GM19023 (cell line): ENCODE results near the gene RIC3.
"Not testable (repeated sequence)": the region's sequence is repeated elsewhere in the genome, so short reads cannot be mapped to it uniquely, and the experiment has no call there.

Source experiments
- ATAC-seq: cut with Tn5 transposase; IDR thresholded peaks from one replicate; pipeline ENCODE4 v1.9.1; 2021; ENCODE audit warnings: mild to moderate bottlenecking, moderate library complexity; ENCODE audit not compliant: unreplicated experiment

Gene RIC3

GRCh38 chr11:8192016-8192895, 23.4 kb upstream of the RIC3 start:
- ATAC-seq: peak; percentile 67

DNA sequence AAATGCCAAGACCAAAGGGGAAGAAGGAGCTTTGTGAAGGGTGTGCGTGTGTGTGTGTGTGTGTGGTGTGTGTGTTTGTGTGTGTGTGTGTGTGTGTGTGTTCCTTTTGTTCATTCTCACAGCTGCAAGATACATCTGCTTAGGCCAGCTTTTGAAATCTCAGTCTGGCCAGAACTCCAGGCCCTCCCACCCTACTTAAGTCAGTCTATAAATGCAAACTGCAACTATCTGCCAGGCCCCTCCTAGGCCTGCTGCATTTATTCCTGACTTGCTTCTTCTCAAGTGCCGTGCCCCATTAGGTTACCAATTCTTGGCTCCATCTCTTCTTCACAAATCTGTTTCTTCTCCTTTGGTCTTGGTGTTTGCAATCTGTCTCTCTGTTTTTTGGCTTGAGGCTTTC, 21.6 kb upstream of the RIC3 start:
- ATAC-seq: no peak

- ATAC-seq: no peak
Measured at GRCh38 chr11:8186429-8186828, 17.6 kb upstream of the RIC3 start.

DNA sequence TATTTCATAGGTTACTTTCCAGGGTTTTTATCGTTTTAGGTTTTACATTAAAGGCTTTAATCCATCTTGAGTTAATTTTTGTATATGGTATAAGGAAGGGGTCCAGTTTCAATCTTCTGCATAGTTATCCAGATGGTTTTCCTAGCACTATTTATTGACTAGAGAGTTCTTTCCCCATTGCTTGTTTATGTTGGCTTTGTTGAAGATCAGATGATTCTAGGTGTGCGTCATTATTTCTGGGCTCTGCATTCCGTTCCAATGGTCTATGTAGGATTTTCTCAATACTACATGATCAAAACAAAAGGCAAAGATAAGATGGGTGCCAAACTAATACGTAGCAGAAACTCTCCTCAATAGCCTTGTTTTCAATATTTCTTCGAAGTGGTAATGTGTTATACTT, 14.3 kb upstream of the RIC3 start:
- no peak for ATAC-seq

GRCh38 chr11:8180469-8180868, 11.6 kb upstream of the RIC3 start:
- no peak for ATAC-seq

GRCh38 chr11:8178297-8178696, 9.5 kb upstream of the RIC3 start:
- ATAC-seq: no peak

DNA sequence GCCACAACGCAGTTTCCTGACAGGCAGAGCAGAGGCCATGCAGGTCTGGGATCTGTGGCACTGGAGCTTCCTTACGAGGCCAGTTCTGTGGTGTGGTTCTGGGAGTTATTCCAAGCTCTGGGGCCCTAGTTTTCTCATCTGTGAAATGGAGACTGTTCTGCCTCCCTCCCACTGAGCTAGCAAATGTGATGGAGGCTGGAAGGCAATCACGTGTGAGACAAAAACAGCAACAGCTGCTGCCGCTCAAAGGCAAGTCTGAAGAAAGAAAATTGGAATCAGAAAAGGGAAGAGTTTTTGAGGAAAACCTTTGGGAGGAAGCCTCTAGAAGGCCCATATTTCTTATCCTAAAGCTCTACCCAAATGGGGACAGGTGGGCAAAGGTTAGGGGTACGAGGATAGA, 8.3 kb upstream of the RIC3 start:
- no peak for ATAC-seq

- ATAC-seq: no peak
Measured at GRCh38 chr11:8167796-8168195, 1.0 kb downstream of the RIC3 start.

DNA sequence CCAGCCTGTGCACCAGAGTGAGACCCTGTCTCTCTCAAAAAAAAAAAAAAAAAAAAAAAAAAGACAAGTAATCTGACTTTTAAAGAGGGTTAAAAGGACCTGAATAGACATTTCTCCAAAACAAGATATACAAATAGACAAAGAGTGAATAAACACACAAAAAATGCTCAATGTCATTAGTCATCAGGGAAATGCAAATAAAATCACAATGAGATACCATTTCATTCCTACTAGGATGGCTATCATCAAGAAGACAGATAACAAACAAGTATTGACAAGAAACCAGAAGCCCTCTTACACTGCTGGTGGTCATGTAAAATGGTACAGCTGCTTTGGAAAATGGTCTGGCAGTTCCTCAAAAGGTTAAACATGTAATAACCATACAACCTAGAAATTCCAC, 4.1 kb downstream of the RIC3 start:
- no peak for ATAC-seq

GRCh38 chr11:8161627-8162304, 7.1 kb downstream of the RIC3 start:
- ATAC-seq: not testable (repeated sequence)

GRCh38 chr11:8156877-8157276, 11.9 kb downstream of the RIC3 start:
- no peak for ATAC-seq

- no peak for ATAC-seq
Measured at GRCh38 chr11:8149726-8150125, 19.1 kb downstream of the RIC3 start.

- ATAC-seq: no peak
Measured at GRCh38 chr11:8138526-8138925, 30.3 kb downstream of the RIC3 start.

DNA sequence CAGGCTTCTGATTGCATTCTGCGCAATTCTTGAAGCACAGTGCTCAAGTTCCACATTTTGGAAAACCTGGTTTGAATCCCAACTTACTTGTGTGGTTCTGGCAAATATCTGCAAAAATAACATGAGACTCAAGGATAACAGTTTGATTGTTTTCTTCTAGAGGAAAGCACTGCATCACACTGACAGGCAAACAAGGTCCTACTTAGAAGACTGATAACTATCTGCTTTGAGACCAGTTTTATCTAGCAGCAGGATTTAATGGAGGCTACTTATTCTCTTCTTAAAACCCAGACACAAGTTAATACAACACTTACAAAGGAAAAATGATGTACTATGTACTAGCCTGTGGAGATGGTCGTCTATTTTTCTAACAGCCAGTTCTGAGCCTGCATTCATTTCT, 41.4 kb downstream of the RIC3 start:
- ATAC-seq: no peak

DNA sequence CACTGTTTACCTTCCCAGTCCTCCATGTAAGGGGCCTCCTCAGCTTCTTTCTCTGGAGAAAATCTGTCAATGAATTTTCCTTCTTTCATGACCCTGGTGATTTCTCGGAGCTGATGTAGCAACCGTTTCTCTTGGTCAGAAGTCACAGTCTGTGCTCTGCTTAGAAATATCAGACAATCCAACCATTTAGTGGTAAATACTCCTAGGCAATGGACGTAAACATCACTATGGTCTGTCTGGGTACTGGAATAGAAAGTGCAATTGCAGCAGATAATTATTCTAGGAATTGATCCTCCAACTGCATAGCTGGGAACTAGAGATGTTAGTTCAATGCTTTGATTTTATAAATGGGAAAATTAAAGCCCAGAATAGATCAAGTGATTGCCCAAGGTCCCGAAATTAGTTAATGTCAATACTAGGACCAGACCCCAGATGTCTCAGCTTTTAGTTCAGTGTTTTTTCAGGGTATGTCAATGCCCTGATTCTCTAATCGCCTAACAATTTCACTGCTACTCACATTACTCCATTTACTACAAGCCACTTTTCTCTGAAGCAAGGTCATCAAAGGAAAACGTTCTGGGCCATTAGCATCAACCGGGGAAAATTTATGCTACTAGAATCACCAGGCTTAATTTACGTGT, 42.1 kb downstream of the RIC3 start:
- ATAC-seq: no peak

DNA sequence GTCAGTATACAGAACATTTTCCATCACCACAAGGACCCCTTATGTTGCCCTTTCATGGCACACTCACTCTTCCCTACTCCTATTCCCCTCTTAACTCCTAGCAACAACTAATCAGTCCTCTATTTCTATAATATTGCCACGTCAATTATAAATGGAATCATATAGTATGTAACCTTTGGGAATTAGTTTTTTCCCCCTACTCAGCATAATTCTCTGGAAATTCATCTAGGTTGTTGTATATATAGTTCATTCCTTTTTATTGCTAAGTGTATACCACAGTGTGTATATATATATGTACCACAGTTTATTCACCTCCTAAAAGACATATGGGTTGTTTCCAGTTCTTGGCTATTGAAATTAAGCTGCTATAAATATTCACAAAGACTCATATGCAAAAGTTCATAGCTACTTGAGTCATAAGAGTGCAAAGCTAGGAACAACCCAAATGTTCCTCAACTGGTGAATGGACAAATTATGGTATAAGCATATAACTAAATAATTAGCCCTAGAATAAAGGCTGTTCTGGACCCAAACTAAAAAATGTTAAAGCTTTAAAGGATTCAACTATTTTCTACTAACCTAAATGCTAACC, 46.6 kb downstream of the RIC3 start:
- no peak for ATAC-seq

- ATAC-seq: no peak
Measured at GRCh38 chr11:8111636-8112035, 57.2 kb downstream of the RIC3 start.

DNA sequence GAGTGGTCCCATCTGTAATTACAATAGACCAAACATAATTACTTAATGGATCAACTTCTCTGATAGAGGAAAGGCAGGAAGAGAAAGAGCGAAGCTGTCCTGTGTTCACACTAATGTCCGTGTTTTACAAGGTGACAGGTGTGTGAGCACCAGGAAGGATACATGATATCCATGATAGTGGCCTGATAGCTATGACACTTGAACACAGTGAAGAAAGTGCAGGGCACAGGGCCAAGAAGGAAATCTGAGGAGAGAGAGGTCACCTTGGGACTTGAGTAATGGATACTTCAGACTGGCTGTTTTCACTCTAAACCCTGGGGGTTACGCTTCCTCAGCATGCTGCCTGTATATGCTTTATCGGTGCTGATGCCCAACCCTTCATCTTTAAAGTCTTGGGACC, 58.4 kb downstream of the RIC3 start:
- no peak for ATAC-seq

DNA sequence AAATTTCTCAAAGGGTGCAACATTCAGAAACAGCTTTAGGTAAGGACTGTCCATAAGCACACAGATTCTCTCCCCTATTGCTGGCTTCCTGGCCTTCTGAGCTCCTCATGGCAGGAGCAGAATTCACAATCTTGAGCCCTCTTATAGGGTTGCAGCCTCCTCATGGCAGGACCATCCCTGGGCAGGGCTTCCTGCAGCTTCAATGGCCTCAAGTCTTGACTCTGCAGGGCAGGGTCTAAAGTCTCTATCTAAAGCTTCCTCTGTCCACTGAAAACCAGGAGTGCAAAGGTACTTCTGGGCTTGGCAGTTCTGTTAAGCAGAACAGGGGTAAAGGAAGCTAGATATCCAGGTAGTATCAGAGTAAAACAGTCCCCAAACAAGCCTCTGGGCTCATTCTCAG, 59.1 kb downstream of the RIC3 start:
- ATAC-seq: no peak

- no peak for ATAC-seq
Measured at GRCh38 chr11:8108421-8108820, 60.4 kb downstream of the RIC3 start.

DNA sequence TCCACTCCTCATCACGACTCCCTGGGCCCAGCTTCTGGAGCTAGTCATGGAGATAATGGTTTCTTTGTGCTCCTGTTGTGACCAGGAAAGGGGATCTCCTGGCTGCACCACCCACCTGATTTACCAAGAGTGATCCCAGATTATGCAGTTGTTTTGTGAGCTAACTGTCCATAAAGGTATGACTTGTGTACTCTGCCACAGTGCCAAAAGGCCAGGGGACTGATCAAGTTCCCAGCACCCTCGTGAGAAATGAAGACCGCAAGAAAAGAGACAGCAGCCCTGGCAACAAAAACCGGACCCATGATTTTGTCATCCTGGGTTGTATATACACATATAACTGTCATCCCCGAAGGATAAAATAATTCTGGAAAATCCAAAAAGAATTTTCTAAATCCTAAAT, 61.2 kb downstream of the RIC3 start:
- ATAC-seq: no peak

GRCh38 chr11:8106679-8107078, 62.1 kb downstream of the RIC3 start:
- no peak for ATAC-seq
